NCI-H510A (cell line): Measurements from ENCODE around the gene TACC2.

Experiments
- DNase-seq: peaks from one replicate; lab custom pipeline; 2025; lab: John Stamatoyannopoulos, UW

Gene TACC2

DNA sequence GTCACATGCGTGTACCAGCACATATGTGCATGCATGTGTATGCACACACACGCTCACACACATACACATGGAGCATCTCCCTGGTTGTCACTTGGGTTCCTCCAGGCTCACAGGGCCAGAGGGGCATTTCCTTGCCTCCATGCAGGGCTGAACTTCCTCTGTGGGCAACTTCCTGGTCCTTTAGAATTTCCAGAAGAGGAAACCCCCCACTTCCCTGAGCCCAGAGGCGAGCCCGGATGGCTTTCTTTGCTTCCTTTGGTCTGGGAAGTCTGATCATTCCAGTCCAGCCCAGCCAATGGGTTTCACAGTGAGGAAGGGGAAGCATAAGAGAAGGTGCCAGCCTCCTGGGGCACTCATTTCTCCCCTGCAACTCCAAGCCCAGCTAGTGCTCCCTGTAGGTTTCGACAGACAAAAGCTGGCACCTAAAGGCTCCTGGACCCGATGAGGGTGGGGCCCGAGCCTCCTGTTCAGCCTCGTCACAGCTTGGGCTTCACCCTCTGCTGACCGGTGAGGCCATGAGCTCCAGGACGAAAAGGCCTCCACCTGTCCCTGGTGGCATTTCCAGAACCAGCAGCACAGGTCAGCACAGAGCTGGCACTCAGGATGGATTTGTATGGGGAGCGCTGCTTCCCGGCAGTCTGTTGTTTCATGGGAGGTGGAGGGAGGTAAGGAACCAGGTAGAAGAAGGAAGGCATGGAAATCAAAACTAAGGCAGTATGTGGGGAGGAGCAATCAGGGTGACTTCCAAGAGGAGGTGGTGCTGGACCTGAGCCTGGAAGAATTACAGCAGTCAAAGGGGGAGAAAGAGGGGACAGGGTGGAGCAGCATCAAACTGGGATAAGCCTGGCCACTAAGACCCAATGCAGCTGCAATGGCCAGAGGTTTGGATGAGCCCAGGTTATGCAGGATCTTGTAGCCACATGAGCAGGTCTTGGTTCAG, 305.8 kb downstream of the TACC2 start:
- DNase-seq, result no peak

DNA sequence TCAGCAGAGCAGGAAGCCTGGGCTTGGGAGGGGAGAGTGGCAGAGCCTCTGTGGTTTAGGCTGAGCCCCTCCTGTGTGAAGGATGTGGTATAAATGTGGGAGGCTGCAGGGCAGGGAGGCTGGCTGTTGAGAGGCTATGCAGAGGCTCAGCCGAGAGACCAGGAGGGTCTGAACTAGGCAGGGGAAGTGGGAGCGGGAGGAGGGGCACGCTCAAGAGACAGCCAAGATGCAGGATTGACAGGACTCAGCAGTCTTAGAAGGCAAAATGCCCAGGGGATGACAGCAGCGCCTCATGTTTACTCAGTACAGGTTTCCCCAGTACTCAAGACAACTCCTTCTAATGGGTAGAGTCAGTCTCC, 306.5 kb downstream of the TACC2 start:
- no peak for DNase-seq

DNA sequence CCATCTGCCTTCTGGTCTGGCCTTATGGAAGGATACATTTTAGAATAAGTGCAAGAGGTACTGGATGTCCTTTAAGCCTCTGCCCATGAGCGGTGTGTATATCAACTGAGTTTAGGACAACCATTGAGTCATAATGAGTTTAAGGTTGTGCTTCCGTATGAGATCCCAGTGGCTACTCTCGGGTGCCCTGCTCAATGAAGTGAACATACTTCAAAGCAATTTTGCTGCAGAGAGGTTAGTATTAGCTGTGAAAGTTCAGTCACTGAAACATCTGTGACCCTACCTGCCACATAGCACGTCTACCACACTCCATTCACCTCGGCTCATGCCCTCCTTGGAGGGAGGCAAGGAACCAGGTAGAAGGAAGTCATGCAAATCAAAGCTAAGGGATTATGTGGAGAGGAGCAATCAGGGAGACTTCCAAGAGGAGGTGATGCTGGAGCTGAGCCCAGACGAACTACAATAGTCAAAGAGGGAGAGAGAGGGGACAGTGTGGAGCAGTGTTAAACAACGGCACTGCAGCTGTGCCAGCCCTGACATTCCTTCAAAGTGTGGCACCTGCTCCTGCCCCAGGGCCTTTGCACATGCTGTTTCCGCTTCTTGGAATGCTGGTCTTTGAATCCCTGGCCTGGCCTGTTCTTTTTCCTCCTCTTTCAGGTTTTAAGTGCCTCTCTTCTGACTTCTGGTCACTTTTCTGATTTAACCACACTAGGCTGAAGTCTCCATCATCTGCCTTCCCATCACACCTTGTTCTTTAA, 307.6 kb downstream of the TACC2 start:
- DNase-seq, result no peak

DNA sequence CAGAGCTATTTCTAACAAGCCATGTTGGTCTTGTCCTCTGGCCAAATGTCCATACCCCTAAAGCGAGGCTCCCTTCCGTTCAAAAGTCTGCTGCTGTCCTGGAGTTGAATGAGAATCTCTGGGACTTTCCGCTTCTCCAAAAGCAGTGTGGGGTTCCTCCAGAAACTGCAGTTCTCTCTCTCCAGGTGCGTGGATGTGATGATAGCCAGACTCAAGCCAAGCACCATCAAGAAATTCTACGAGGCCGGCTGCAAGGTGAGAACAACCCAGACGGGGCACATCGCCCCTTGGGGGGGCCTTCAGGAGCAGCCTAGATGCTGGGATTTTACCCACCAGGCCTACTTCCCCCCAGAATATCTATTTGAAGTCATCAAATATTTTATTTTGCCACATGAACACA, 308.6 kb downstream of the TACC2 start:
- no peak for DNase-seq

DNA sequence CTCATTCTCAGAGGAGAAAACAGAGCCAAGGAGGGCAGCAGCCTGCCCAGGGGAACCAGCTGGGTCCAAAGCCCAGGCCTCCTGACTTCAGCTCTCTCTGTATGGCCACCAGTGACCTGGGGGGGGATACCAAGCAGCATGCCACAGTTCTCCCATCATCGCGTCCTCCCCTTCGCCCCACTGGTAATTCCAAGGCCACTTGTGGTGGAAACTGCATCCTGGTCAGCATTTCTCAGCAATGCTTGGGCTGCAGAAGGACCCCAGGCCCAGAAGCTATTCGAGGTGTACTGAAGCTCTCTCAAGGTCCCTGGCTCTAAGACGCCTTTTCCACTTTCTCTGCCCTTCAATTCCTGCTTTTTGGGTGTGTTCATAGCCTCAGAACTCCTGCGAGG, 309.2 kb downstream of the TACC2 start:
- DNase-seq, result no peak

DNA sequence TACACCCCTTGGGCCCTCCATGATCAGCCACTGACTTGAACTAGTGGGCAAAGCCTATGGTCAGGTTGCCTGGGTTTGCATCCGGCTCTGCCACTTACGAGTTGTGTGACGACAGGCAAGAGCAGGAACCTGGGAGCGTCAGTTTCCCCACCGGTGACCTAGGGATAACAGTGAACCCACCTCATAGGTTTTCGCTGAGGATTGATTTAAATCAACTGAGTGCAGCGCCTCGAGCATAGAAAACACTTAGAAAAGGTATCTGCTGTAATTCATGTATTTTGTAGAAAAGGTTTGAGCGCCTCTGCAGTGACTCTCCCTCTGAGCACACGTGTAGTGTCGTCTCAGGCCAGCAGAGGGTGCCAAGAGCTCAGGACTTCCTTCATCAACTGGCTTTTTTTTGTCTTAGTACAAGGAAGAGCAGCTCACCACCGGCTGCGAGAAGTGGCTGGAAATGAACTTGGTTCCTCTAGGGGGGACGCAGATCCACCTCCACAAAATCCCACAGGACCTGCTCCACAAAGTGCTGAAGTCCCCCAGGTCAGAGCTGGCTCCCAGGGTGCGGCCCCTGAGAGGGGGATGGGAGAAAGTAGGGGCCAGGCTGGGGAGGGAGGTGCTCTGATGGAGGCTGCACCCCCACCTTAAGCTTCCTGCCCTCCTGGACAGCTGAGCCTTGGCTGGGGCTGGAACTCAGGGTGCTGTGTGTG, 309.8 kb downstream of the TACC2 start:
- DNase-seq, result no peak

DNA sequence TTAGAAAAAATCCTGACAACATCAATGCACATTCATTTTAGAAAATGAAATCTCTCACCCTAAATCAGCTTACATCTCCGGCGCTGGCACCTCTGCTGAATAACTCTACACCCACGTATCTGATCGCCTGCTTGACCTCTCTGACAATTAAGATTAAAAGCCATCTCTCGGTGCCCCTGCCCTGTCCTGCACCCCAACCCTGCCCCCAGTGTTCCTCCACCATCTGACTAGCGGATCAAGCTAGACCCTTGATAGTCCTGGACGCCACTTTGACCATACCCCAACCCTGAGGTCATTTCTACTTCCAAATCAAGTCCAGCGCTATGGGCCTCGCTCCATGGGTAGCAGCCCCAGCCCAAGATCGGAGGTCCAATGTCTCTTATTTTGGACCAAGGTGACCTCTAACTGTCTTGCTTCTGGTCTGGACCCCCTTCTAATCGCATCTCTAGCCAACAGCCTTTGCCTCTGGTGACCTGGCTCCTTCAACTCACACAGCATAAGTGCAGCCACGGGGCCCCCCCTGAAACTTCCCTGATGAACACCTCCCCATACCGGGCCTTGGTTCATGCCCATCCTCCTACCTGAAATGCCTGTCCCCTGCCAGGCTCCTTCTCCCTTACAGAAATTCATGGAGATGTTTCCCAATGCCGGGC, 310.6 kb downstream of the TACC2 start:
- no peak for DNase-seq

DNA sequence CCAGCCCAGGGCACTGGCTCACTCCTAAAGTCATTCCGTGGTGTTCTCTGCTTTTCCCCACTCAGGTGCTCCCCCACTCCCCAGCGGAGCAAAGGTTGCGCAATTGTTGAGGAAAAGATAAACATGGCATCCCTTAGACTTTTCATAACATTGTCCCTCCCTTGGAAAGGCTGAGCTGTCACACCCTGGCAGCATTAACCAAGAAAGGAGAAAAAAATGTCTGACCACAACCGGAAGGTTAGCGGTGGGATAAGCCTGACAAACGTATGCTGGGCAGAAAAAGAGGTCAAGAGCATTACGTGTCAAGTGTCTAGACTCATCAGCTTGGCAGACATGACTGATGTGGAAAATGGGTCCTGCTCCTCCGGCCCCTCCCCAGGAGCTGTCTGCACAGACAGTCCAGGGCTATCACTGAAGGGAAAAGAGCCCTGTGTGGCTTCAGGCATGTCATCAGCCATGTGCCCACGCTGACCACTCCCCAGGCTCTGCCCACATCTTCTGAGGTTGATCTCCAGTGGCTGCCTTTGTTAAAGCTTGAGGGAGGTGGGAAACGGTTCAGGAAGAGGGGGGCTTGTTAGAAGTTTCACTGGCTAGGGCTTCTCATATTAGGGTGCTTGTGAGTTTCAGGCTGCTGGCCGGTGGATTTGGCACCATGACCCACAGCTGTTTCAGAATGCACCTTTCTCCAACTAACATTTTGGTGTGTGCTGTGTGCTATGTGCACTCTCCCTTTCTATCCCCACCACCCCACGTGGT, 312.3 kb downstream of the TACC2 start:
- no peak for DNase-seq

DNA sequence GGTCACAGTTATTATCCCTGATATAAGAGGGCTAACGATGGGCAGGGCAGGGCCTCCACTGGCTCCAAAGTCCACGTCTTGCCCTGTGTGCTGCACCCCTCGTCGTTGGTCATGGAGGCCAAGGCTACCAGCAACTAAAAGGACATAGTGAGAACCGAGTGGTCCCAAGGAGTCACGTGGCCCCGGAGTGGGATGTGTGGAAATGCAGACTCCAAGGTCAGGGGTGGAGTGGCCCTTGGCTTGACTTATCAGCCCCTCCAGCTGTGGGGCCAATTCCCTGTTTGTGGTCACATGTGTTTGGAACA, 312.8 kb downstream of the TACC2 start:
- DNase-seq, result no peak

DNA sequence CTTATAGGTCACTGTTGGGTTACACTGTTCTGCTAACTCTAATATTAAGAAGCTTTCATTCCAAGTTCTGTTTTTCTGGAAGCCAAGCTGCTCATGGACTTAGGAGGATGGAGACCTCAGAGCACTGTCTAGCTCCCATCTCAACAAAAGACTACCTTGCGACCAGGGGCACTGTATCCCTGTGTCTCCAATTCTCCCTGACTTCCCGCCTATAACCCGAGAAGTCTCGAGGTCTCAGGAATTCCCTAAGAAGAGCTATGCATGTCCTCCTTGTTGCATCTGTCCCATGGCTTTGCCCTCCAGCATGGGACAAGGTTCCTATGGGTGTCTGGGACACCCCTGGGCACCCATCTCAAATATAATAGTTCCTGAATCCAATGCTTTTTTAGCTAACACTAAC, 313.4 kb downstream of the TACC2 start:
- no peak for DNase-seq

DNA sequence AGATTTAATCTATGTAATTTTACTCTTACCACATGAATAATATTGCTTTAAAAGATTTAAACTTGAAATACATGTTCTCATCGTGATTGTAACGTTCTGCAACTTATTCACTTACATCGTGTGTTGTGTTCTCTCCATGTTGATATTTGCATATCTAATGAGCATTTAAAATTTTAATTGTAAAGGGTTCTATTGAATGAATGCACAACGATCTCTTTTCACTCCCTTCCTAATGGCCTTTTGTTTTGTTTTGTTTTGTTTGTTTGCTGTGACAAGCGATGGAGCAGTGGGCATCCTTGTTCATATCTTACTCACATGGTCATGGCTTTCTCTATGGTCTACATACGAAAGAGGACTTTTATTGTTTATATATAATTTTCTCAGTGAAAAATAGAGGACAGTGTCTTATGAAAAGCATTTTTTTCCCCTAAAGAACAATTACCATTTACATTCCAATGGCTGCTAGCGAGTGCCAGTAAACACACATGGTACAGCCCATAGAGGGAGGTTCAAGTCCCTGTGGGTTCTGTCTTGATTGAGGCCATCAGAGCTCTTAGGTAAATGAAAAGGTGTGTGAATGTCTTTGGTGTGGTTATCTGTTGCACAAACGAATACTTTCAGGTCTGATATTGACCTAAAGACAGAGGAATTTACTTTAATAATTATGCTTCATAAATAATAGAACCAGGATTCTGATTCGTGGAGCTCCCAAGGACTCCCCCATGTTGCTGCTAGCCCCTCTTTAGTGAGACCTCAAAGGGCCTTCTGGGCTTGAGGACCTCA, 314.5 kb downstream of the TACC2 start:
- no peak for DNase-seq
